Astrocyte (in vitro differentiated cells and primary cell): ENCODE results near the gene TNFRSF25. TPM values are rescaled to one million over a fixed set of nuclear protein-coding genes. Genes with fewer than 3 reads are reported as not detected.

Experiments used
- DNase-seq: peaks from one replicate; pipeline ENCODE4 v3.0.0-alpha.2; 2010; ENCODE audit warnings: low read depth
- FAIRE-seq: peaks from 2 replicates; lab custom pipeline; 2011; peaks lifted over from hg19 to GRCh38; lab: Jason Lieb, UNC
- H2AFZ ChIP-seq: 2 replicates; pipeline ENCODE4 v1.6.0; 2012; ENCODE audit warnings: low read depth, low read length, inconsistent platforms
- H3K27ac ChIP-seq: 2 replicates; pipeline ENCODE4 v1.5.1; 2011; ENCODE audit warnings: low read depth, low read length, inconsistent platforms
- H3K27me3 ChIP-seq: 2 replicates; pipeline ENCODE4 v1.6.0; 2011; ENCODE audit warnings: low read length, inconsistent platforms; ENCODE audit not compliant: insufficient read depth
- H3K36me3 ChIP-seq: 2 replicates; pipeline ENCODE4 v1.5.1; 2011; ENCODE audit warnings: low read length, inconsistent platforms; ENCODE audit not compliant: insufficient read depth
- H3K4me1 ChIP-seq: 2 replicates; pipeline ENCODE4 v1.5.1; 2011; ENCODE audit warnings: low read length, inconsistent platforms; ENCODE audit not compliant: insufficient read depth
- H3K4me2 ChIP-seq: 2 replicates; pipeline ENCODE4 v1.6.0; 2012; ENCODE audit warnings: low read length, inconsistent platforms
- H3K4me3 ChIP-seq: 2 replicates; pipeline ENCODE4 v1.5.1; 2011; ENCODE audit warnings: low read depth, mild to moderate bottlenecking, low read length, inconsistent platforms; ENCODE audit not compliant: insufficient read depth
- H3K79me2 ChIP-seq: 2 replicates; pipeline ENCODE4 v1.6.0; 2012; ENCODE audit warnings: mild to moderate bottlenecking, low read length, inconsistent platforms; ENCODE audit not compliant: insufficient read depth
- H3K9ac ChIP-seq: 2 replicates; pipeline ENCODE4 v1.6.0; 2012; ENCODE audit warnings: mild to moderate bottlenecking, low read length, inconsistent platforms
- H3K9me3 ChIP-seq: 2 replicates; pipeline ENCODE4 v1.5.1; 2012; ENCODE audit warnings: low read depth, mild to moderate bottlenecking, low read length, inconsistent platforms; ENCODE audit not compliant: insufficient read depth
- H4K20me1 ChIP-seq: 2 replicates; pipeline ENCODE4 v1.6.0; 2012; ENCODE audit warnings: low read length, inconsistent platforms; ENCODE audit not compliant: insufficient read depth
- H3K27ac Mint-ChIP-seq: one replicate; pipeline ENCODE4 v1.8.0; 2021; ENCODE audit warnings: mild to moderate bottlenecking, mixed read lengths; ENCODE audit not compliant: unreplicated experiment
- H3K27me3 Mint-ChIP-seq: one replicate; pipeline ENCODE4 v1.8.0; 2021; ENCODE audit warnings: low read depth, mixed read lengths; ENCODE audit not compliant: unreplicated experiment
- H3K36me3 Mint-ChIP-seq: one replicate; pipeline ENCODE4 v1.8.0; 2021; ENCODE audit warnings: low read depth, mixed read lengths; ENCODE audit not compliant: unreplicated experiment
- H3K4me1 Mint-ChIP-seq: one replicate; pipeline ENCODE4 v1.8.0; 2021; ENCODE audit warnings: low read depth, mixed read lengths; ENCODE audit not compliant: unreplicated experiment
- H3K4me3 Mint-ChIP-seq: one replicate; pipeline ENCODE4 v1.8.0; 2021; ENCODE audit warnings: mild to moderate bottlenecking, moderate library complexity, mixed read lengths; ENCODE audit not compliant: unreplicated experiment
- H3K9me3 Mint-ChIP-seq: one replicate; pipeline ENCODE4 v1.8.0; 2021; ENCODE audit warnings: mild to moderate bottlenecking, mixed read lengths; ENCODE audit not compliant: unreplicated experiment
- CTCF ChIP-seq: IDR thresholded peaks from 2 replicates; pipeline ENCODE4 v1.5.1; 2011; ENCODE audit warnings: low read depth, mild to moderate bottlenecking, inconsistent platforms, low read length, moderate library complexity; ENCODE audit not compliant: insufficient read depth
- EZH2 ChIP-seq: IDR thresholded peaks from 2 replicates; pipeline ENCODE4 v1.6.1; 2012; ENCODE audit warnings: mild to moderate bottlenecking, low read length, inconsistent platforms; ENCODE audit not compliant: insufficient read depth
- total RNA-seq: library from RNA; stranded (reverse); gene quantifications from 2 replicates; pipeline ENCODE4 v1.2.1, GENCODE V29; 2021

TNFRSF25 gene
- total RNA-seq, 1 donor from 2014 or later = 18.8 TPM

- Mint-ChIP-seq H3K36me3 (peaks cover 33% of the 10 kb centered on the region), H3K9me3 (no peaks in the 10 kb centered on the region), H3K4me1 (no peaks in the 10 kb centered on the region), H3K4me3 (no peak overlapping the region), H3K27ac (no peak overlapping the region), H3K27me3 (peaks cover 7% of the 10 kb centered on the region)
- H3K9ac ChIP-seq = no peak overlapping the region
- no peaks in the 10 kb centered on the region for H3K27me3 ChIP-seq
- no peak overlapping the region for H3K27ac ChIP-seq
- no peaks in the 10 kb centered on the region for H3K4me1 ChIP-seq
- H3K4me2 ChIP-seq = no peak overlapping the region
- H3K4me3 ChIP-seq = no peak overlapping the region
- FAIRE-seq (no peak), DNase-seq (no peak)
- no peak overlapping the region for H2AFZ ChIP-seq
- H3K36me3 ChIP-seq = peaks cover 6% of the 10 kb centered on the region
- H3K9me3 ChIP-seq = no peaks in the 10 kb centered on the region
- TF ChIP-seq CTCF (no peak), EZH2 (no peak)
- peaks cover 50% of the 10 kb centered on the region for H4K20me1 ChIP-seq
- H3K79me2 ChIP-seq = no peaks in the 10 kb centered on the region
These were observed 2.0 kb upstream of the TNFRSF25 start for GRCh38 chr1:6467744-6468688.

GRCh38 chr1:6467224-6467623 is 1.3 kb upstream of the TNFRSF25 start:
- H3K79me2 ChIP-seq = no peaks in the 10 kb centered on the region
- H3K27me3 ChIP-seq = no peaks in the 10 kb centered on the region
- no peak overlapping the region for H3K4me3 ChIP-seq
- no peak for DNase-seq
- peaks cover 7% of the 10 kb centered on the region for H3K36me3 ChIP-seq
- H3K27ac ChIP-seq = no peak overlapping the region
- no peak for TF ChIP-seq EZH2
- TF ChIP-seq CTCF = no peak
- H3K36me3 Mint-ChIP-seq = peaks cover 28% of the 10 kb centered on the region
- no peaks in the 10 kb centered on the region for H3K4me1 ChIP-seq
- H2AFZ ChIP-seq = no peak overlapping the region
- no peaks in the 10 kb centered on the region for H3K4me1 Mint-ChIP-seq
- no peak overlapping the region for H3K27ac Mint-ChIP-seq
- FAIRE-seq = no peak
- H4K20me1 ChIP-seq = peaks cover 58% of the 10 kb centered on the region
- no peak overlapping the region for H3K4me2 ChIP-seq
- no peak overlapping the region for H3K9ac ChIP-seq
- H3K9me3 ChIP-seq = no peaks in the 10 kb centered on the region
- H3K9me3 Mint-ChIP-seq = peaks cover 1% of the 10 kb centered on the region
- H3K4me3 Mint-ChIP-seq = no peak overlapping the region
- H3K27me3 Mint-ChIP-seq = peaks cover 5% of the 10 kb centered on the region

- H3K9ac ChIP-seq = no peak overlapping the region
- Mint-ChIP-seq H3K9me3 (peaks cover 2% of the 10 kb centered on the region), H3K4me3 (no peak overlapping the region), H3K36me3 (peaks cover 27% of the 10 kb centered on the region), H3K4me1 (no peaks in the 10 kb centered on the region), H3K27me3 (peaks cover 5% of the 10 kb centered on the region), H3K27ac (no peak overlapping the region)
- peaks cover 10% of the 10 kb centered on the region for H3K36me3 ChIP-seq
- no peak for TF ChIP-seq EZH2
- TF ChIP-seq CTCF = no peak
- H3K27me3 ChIP-seq = no peaks in the 10 kb centered on the region
- no peak overlapping the region for H3K4me2 ChIP-seq
- no peak overlapping the region for H3K4me3 ChIP-seq
- DNase-seq = no peak
- H3K9me3 ChIP-seq = no peaks in the 10 kb centered on the region
- no peaks in the 10 kb centered on the region for H3K79me2 ChIP-seq
- H3K27ac ChIP-seq = no peak overlapping the region
- H4K20me1 ChIP-seq = peaks cover 57% of the 10 kb centered on the region
- no peaks in the 10 kb centered on the region for H3K4me1 ChIP-seq
- no peak for FAIRE-seq
- H2AFZ ChIP-seq = no peak overlapping the region
These were observed 778 bp upstream of the TNFRSF25 start for GRCh38 chr1:6466751-6467150.
